ENCODE measurements around the gene PKD1L1.
"Not testable (repeated sequence)": the region's sequence is repeated elsewhere in the genome, so short reads cannot be mapped to it uniquely, and the experiment has no call there.

Gene PKD1L1

GRCh38 chr7:47940088-47941013 is 7.9 kb downstream of the PKD1L1 start:
- intact Hi-C loops (cut with DNase I): no loop called here
- peak in 1 of 10 donors; percentile 62 for DNase-seq

DNA sequence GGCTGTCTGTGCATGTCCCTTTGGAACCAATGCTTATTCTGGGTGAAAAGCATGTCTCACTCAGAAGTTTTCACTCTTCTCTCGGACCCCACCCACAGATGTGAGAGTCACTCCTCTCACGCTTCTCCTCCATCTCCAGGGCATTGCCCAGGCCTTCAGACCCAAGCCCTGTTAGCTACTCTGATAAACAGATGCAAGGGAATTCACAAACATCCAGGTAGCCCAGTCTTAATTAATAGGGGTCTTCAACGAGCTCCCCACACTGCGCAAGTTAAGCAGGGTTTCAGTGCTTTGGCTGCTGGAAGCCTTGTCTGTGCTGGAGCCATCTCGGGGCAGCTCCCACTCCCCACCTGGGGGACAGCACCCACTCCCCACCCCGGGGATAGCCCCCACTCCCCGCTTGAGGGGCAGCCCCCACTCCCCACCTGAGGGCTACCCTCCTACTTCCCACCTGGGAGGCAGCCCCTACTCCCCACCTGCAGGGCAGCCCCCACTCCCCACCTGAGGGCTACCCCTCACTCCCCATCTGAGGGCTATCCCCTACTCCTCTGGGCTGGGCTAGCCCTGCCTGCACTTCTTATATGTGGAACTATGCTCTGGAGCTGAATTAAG is 8.7 kb downstream of the PKD1L1 start:
- peak in 2 of 10 donors; percentile 39 to 71 for DNase-seq
- intact Hi-C loops (cut with DNase I): no loop called here

GRCh38 chr7:47938574-47939165 is 9.6 kb downstream of the PKD1L1 start:
- intact Hi-C loops (cut with DNase I): no loop called here
- DNase-seq: no peak

- intact Hi-C loops (cut with DNase I): no loop called here
- no peak for DNase-seq
These were observed 10.3 kb downstream of the PKD1L1 start for GRCh38 chr7:47937711-47938573.

DNA sequence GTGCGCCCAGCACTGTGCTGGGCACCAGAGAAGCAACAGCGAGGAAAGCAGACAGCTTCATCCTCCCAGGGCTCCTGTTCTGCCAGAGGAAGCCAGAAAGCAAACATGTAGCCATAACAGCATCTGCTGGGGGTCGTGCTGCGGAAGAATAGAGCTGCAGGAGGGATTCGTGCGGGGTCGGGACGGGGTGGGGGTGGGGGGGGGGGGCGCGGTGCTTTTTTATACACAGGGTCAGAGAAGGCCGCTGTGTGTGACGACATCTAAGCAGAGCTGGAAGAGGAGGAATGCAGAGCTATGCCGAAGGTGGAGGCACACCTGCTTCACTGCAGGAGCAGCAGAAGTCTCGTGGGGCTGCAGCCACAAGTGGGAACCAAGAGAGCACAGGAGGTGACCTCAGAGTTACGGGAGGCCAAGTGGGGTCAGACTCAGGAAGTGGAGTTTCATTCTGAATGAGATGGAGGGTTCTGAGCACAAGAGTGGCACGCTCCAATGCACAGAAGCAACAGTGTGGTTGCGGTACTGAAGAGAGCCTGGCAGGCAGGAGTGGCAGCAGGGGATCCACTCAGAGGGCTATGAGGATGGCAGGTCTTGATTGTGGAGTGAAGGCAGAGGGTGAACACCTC is 11.1 kb downstream of the PKD1L1 start:
- intact Hi-C loops (cut with DNase I): no loop called here
- DNase-seq: peak in 1 of 10 donors; percentile 40

DNA sequence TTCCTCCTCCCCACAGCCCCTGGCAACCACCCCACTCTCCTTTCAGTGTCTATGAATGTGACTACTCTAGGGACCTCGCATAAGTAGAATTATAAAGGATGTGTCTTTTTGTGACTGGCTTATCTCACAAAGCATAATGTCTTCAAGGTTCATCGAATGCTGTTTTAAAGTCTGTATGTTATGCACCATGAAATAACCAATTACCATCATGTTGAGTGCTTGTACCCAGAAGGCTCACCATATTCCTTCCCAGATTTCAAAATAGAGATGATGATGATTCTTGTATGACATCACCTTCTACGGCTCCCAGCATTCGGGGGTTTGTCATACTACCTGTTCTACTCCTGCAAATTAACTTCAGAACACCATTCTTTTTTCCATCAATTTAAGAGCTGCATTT is 11.9 kb downstream of the PKD1L1 start:
- DNase-seq: no peak

DNA sequence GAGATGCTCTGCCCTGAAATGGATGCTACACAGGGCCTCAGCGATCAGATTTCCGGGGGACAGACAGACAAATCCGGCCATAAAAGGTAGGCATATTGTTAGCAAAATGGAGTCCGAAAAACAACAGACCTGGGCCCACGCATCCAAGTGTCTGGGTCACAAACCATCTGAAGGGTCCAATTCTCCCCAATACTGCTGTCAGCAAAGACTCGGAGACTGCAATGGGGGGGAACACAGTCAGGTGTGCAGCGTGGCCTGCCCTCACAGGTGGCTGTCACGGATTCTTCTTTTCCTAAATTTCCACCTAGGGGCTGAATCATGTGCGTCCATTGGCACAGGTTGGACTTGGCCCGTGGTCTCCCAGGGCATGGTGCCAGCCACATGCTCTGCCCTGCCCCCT is 12.9 kb downstream of the PKD1L1 start:
- peak in 1 of 10 donors; percentile 51 for DNase-seq
- intact Hi-C loops (cut with DNase I): no loop called here

More for the DNA sequence above, 11.9 kb downstream of the PKD1L1 start:
- intact Hi-C loops (cut with DNase I): no loop called here

DNA sequence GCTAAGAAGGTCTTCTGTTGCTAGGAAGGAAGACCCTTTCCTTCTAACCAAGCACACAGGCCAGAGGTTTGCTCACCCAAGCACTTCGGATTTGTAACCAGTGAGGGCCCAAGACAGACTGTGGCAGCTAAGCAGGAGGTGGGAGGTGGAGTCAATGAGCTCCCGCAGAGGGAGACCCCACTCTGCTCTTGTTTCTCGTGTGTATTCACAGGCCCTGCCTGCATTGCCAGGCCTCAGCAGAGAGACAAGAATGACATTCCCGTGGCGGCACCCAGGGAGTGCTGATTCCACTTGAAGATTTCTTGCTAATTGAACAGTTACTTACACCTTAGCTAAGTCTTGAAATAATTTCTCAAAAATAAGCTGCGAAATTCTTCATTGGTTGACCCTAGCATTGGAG is 13.4 kb downstream of the PKD1L1 start:
- intact Hi-C loops (cut with DNase I): no loop called here
- peak in 1 of 10 donors; percentile 57 for DNase-seq

DNA sequence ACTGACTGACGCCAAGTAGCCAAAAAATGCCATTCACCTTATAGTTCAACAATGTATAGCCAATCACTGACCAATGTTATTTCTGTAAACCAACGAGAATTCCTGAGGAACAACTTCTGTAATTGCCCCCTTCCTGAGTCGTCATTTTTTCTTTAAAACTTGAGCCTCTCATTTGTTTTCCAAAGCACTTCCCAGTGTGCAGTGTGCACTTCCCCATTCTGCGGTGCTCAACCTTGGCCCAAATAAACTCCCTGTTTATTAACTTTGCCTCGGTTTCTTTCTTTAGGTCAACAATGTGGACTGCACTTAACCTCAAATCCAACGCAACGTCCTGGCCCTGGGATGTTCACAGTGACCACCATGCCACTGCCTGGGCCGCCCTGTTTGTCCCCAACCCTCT is 15.1 kb downstream of the PKD1L1 start:
- intact Hi-C loops (cut with DNase I): no loop called here
- no peak for DNase-seq

DNA sequence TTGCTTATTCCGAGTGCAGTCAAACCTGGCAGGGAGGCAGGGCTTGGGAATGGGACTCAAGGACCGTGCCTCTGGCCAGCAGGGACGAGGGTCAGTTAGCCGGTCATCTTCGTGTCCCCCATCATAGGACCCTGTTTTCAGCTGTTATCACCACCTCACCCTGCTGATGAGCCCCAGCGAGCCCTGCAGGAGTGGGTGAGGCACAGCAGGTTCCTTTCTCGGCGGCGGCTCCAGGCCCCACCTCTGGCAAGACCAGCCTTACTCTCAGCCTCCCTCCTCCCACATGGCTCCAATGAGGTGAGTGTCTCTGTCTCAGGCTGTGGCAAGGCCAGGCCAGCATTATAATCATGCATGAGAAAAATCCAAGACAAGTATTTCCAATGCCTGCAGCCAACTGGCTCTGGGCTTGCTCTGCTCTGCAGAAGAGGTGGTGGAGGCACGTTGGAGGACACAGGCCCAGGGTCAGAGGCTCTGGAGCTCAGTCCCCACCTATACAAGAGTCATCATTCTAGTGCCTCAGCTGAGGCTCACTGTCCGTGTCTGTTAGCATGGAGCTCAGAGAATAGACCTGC is 15.7 kb downstream of the PKD1L1 start:
- peak in 1 of 10 donors; percentile 69 for DNase-seq
- intact Hi-C loops (cut with DNase I): no loop called here

- intact Hi-C loops (cut with DNase I): no loop called here
- DNase-seq: no peak
These were observed 16.2 kb downstream of the PKD1L1 start for GRCh38 chr7:47932016-47932415.

GRCh38 chr7:47931005-47932004 is 17.0 kb downstream of the PKD1L1 start:
- DNase-seq: peak in 2 of 10 donors; percentile 49 to 62
- intact Hi-C loops (cut with DNase I): no loop called here

DNA sequence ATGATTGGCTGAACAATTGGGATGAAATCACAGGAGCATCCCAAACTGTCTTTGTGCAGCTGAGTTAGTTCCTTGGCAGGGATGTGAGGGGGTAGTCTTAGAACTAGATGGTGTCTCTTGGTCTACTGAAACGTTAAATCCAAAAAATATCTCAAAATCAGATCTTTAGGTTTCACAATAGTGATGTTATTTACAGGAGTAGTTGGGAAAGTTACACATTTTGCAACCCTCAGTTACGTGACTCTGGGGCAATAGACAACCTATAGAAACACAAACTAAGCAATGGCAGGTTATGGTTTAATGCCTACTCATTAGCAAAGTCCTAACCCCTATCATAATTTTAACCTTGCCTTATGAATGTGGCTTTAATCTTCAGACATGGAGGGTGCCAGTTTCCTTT is 24.0 kb downstream of the PKD1L1 start:
- intact Hi-C loops (cut with DNase I): no loop called here
- no peak for DNase-seq

DNA sequence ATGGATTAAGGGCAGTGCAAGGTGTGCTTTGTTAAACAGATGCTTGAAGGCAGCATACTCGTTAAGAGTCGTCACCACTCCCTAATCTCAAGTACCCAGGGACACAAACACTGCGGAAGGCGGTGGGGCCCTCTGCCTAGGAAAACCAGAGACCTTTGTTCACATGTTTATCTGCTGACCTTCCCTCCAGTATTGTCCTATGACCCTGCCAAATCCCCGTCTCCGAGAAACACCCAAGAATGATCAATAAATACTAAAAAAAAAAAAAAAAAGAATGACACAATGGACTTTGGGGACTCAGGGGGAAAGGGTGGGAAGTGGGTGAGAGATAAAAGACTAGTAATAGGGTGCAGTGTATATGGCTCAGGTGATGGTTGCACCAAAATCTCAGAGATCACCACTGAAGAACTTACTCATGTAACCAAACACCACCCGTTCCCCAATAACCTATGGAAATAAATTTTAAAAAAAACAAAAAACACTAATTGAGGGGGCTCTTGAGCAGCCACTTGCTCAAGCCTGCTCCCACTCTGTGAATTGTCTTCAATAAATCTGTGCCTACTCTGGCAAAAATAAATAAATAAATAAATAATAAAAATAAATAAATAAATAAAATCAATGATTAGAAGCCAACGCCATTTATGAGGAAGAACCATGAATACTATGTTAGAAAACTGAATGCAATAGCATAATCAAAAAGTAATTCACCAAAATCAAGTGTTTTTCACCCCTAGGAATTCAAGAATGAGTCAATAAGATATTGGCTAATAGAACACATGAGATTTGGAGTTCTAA is 25.0 kb downstream of the PKD1L1 start:
- DNase-seq; intact Hi-C loops (cut with DNase I): not testable (repeated sequence)

DNA sequence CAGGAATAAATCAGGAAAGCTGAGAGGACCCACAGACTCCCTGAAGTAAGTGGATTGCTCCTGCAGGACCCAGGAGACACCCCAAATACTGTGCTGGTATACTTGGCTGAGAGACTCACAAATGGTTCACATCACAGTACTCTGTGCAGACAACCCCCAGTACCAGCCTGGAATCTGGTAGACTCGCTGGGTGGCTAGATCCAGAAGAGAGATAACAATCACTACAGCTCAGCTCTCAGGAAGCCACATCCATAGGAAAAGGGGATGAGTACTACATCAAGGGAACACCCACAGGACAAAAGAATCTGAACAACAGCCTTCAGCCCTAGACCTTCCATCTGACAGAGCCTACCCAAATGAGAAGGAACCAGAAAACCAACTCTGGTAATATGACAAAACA is 31.8 kb downstream of the PKD1L1 start:
- intact Hi-C loops (cut with DNase I): loop anchor here (10.0 kb wide), 1 partner anchor 58 kb away; the partner anchor contains the start of gene HUS1
- not testable (repeated sequence) for DNase-seq

DNA sequence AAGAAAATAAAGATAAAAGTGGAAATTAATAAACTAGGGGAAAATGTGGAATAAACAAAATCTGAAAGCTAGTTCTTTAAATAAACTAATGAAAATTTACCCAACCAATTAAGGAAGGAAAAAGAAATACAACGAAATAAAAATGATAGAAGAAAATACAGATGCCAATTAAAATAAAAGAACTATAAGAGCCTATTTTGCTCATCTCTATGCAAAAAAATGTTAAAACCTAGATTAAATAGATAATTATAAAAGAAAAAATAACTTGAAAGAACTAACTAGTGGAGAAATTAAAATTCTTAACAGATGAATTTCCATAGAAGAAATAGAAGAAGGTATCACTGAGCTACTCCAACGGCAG is 32.7 kb downstream of the PKD1L1 start:
- DNase-seq: no peak
- intact Hi-C loops (cut with DNase I): loop anchor here (10.0 kb wide), 1 partner anchor 59 kb away; the partner anchor contains the start of gene HUS1
